HG03354 (cell line): ENCODE data around the gene KRTAP12-4.
"Not testable (repeated sequence)": the region's sequence is repeated elsewhere in the genome, so short reads cannot be mapped to it uniquely, and the experiment has no call there.

Experiments
- ATAC-seq: cut with Tn5 transposase; IDR thresholded peaks from one replicate; pipeline ENCODE4 v1.9.1; 2021; ENCODE audit warnings: mild to moderate bottlenecking; ENCODE audit not compliant: unreplicated experiment, poor library complexity, severe bottlenecking

KRTAP12-4 gene

DNA sequence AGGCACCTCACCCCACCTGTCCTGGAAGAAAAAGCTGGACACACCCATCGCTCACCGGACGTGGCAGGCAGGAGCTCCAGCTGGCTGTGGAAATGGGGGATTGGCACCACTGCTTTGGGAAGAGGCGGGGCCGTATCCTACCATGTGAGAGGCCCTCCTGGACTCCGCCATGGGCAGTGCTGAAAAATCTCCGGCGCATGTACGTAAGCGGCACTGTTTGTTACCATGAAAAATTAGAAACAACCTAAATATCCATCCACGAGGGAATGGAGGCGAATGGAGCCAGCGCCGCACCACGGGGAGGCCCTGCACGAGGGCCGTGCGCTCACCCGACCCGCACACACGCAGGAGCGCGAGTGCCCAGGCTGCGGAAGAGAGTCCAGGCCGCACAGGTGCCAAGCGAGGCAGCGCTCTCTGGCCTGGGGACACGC, 39.5 kb downstream of the KRTAP12-4 start:
- ATAC-seq, result no peak

GRCh38 chr21:44614161-44614631, 40.3 kb downstream of the KRTAP12-4 start:
- ATAC-seq, result no peak

DNA sequence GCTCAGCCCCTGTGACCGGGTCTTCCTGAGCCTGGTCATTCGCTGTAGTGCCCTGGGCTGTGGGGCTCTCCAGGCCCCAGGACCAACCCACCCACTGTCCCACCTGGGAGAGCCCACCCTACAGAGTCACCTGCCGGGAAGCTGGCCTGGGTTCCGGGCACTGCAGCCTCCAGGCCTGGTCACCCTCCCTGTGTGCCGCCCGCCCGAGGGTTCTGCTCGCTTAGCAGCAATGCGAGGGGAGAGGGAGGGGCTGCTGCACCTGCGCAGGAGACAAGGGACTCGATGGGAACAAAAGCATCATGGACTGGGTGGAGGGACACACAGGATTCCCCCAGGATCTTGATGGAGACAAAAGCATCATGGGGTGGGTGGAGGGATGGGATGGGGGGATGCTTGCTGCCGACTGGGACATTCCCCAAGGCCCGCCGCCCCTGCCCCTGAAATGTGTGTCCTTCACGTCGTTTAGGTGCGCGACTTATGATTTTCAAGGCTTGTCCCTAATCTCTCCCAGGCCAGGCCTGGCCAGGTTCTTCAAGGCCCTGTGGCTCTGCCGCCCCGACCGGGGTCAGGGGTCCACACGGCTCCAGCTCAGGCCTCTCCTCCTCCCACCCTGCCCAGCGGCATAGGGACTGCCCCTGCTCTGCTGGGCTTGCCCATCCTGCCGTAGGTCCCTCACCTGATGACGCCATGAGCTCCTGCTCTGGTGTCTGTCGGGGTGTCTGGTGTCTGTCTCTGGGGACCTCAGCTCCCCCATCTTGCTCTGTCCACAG, 40.9 kb downstream of the KRTAP12-4 start:
- no peak for ATAC-seq

DNA sequence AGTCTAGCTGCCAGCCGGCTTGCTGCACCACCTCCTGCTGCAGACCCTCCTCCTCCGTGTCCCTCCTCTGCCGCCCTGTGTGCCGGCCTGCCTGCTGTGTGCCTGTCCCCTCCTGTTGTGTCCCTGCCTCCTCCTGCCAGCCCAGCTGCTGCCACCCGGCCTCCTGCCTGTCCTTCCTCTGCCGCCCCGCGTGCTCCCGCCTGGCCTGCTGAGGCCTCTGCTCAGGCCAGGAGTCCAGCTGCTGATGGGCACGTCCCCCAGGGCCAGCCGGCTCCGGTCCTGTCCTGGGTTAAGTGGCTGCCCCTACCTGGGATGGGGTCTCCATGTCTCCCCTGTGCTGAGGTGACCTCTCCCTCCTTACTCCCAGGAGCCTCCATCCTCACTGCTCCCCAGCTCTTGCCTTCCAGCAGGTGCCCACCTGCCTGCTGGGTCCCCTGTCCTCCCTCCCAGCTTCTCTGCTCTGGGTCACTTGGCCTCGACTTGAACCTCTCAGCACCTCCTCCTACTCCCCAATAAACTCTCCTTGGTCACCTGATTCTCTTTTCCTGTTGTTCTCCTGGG, 41.7 kb downstream of the KRTAP12-4 start:
- ATAC-seq, result no peak

DNA sequence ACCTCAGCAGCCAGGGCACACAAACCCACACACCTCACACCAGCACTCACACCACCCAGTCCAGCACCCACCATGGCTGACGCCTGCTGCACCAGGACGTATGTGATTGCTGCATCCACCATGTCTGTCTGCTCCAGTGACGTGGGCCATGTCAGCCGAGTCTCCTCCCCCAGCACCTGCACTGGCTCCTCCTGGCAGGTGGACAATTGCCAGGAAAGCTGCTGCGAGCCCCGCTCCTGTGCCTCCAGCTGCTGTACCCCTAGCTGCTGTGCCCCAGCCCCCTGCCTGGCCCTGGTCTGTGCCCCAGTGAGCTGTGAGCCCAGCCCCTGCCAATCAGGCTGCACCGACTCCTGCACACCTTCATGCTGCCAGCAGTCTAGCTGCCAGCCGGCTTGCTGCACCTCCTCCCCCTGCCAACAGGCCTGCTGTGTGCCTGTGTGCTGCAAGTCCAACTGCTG, 42.4 kb downstream of the KRTAP12-4 start, which contains the start of gene KRTAP10-8:
Gene KRTAP10-8 (plus strand): TSS at position 51 of the 458 bp plus-strand sequence. CDS start 22 bp downstream, at position 73.
- no peak for ATAC-seq

- ATAC-seq, result no peak
Measured at GRCh38 chr21:44611551-44611950, 42.9 kb downstream of the KRTAP12-4 start.

GRCh38 chr21:44610157-44610843, 44.2 kb downstream of the KRTAP12-4 start:
- ATAC-seq, result not testable (repeated sequence)

DNA sequence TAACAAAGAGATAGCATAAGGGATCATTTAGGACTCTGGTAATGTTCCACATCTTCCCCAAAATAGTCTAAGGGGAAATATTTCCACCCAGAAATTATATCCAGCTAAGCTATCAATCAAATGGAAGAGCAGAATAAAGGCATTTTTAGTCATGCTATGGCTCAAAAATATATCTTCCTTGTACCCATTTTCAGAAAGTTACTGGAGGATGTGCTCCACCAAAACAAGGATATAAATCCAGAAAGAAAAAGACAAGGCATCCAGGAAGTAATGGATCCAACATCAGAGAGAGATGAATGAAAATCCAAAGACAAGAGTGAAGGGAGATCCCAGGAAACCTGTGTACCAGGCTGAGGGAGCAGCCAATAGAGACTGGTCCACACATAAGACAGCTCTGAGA, 45.3 kb downstream of the KRTAP12-4 start:
- no peak for ATAC-seq

DNA sequence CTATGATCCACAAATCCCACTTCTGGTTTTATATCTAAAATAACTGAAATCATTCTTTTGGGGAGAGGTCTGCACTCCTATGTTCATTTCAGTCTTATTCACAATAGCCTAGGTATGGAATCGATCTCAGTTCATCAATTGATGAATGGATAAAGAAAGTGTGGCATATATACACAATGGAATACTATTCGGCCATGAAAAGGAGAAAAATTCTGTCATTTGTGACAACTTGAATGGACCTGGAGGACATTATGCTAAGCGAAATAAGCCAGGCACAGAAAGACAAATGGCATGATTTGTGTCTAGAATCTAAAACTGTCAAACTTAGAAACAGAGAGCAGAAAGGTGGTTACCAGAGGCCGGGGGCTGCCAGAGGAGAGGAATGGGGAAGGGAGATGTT, 48.0 kb downstream of the KRTAP12-4 start:
- no peak for ATAC-seq
